ENCODE measurements around the gene NACA2. TPM values are rescaled to one million over a fixed set of nuclear protein-coding genes. Genes with fewer than 3 reads are reported as not detected.

The NACA2 gene
- total and polyA plus RNA-seq, 2 of the 13 experiments (the other 11 are each of a cell fraction or from before 2014, with no cell fraction given): 0.21 TPM; not detected in 1

GRCh38 chr17:61568219-61569072, 22.6 kb downstream of the NACA2 start (continued):
- TF ChIP-seq PHF21A (CRISPR knock-in tag; IDR thresholded peaks at IDR 0.05) (peak; percentile 60), SKI (IDR thresholded peaks at IDR 0.05; ENCODE audit: partially characterized antibody) (peak; percentile 22), ZNF296 (CRISPR knock-in tag; conservative IDR thresholded peaks at IDR 0.05) (no peak), SOX6 (IDR thresholded peaks at IDR 0.05) (no peak), SOX6 (CRISPR knock-in tag; IDR thresholded peaks at IDR 0.05) (peak; percentile 76; the same call in 1 of the 2 replicates), ZFP82 (CRISPR knock-in tag; IDR thresholded peaks at IDR 0.05; ENCODE audit: borderline replicate concordance) (no peak), HNRNPLL (IDR thresholded peaks at IDR 0.05; ENCODE audit: low read depth, low read length, poor library complexity, severe bottlenecking) (no peak), CENPT (CRISPR knock-in tag; IDR thresholded peaks at IDR 0.05; ENCODE audit: low read depth) (no peak), ZNF687 (CRISPR knock-in tag; IDR thresholded peaks at IDR 0.05) (no peak), RNF2 (conservative IDR thresholded peaks at IDR 0.05; ENCODE audit: low read depth) (peak; percentile 34; the same call in 1 of the 2 replicates), GTF2F1 (IDR thresholded peaks at IDR 0.05; ENCODE audit: low read length) (0 out of 2 replicates have a peak, but pooled peaks have one; percentile 16), ZFP37 (CRISPR knock-in tag; IDR thresholded peaks at IDR 0.05; ENCODE audit: borderline replicate concordance) (no peak), HDAC6 (IDR thresholded peaks at IDR 0.05; ENCODE audit: low read depth, low read length) (no peak), GPN1 (CRISPR knock-in tag; IDR thresholded peaks at IDR 0.05; ENCODE audit: borderline replicate concordance) (no peak), ATF7-NPFF (CRISPR knock-in tag; IDR thresholded peaks at IDR 0.05; ENCODE audit: low read depth) (0 out of 2 replicates have a peak, but pooled peaks have one; percentile 59), ZNF446 (CRISPR knock-in tag; IDR thresholded peaks at IDR 0.05) (no peak), KLF15 (CRISPR knock-in tag; IDR thresholded peaks at IDR 0.05; ENCODE audit: borderline replicate concordance) (no peak), BRCA1 (CRISPR knock-in tag; IDR thresholded peaks at IDR 0.05) (no peak), TGIF2 (CRISPR knock-in tag; IDR thresholded peaks at IDR 0.05) (peak; percentile 74; the same call in 1 of the 2 replicates), ARID2 (CRISPR knock-in tag; IDR thresholded peaks at IDR 0.05; ENCODE audit: borderline replicate concordance) (no peak), MXD4 (CRISPR knock-in tag; IDR thresholded peaks at IDR 0.05) (no peak), SOX5 (CRISPR knock-in tag; IDR thresholded peaks at IDR 0.05; ENCODE audit: borderline replicate concordance) (peak; percentile 81; the same call in 1 of the 2 replicates), DPF2 (CRISPR knock-in tag; IDR thresholded peaks at IDR 0.05; ENCODE audit: borderline replicate concordance, low read depth) (peak; percentile 75; the same call in 1 of the 2 replicates)

Measured in HepG2 (cell line).